ENCODE results near the gene GRIP1.

DNA sequence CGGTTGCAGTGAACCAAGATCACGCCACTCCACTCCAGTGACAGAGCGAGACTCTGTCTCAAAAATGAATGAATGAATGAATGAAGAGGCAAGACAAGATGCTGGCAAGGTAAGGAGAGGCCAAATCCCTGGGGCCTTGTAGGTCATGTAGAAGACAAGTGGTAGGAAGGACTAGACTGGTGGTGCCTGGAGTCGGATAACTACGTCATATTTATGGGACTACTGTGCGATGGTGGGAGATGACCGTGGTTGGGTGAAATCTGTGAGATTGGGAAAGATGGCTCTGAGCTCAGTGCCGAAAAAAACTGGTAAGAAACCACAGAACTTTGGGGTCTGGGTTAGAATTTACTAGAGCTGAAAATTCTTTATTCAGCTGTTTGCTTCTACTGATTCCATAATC is 326.0 kb downstream of the GRIP1 start:
- TF ChIP-seq, protein P1, sequence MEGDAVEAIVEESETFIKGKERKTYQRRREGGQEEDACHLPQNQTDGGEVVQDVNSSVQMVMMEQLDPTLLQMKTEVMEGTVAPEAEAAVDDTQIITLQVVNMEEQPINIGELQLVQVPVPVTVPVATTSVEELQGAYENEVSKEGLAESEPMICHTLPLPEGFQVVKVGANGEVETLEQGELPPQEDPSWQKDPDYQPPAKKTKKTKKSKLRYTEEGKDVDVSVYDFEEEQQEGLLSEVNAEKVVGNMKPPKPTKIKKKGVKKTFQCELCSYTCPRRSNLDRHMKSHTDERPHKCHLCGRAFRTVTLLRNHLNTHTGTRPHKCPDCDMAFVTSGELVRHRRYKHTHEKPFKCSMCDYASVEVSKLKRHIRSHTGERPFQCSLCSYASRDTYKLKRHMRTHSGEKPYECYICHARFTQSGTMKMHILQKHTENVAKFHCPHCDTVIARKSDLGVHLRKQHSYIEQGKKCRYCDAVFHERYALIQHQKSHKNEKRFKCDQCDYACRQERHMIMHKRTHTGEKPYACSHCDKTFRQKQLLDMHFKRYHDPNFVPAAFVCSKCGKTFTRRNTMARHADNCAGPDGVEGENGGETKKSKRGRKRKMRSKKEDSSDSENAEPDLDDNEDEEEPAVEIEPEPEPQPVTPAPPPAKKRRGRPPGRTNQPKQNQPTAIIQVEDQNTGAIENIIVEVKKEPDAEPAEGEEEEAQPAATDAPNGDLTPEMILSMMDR (IDR thresholded peaks at IDR 0.05; ENCODE audit: borderline replicate concordance, extremely low read depth, low read length, poor library complexity, severe bottlenecking), result no peak
- TF ChIP-seq EZH2 (IDR thresholded peaks at IDR 0.05; ENCODE audit: borderline replicate concordance, low read depth, low read length, severe bottlenecking), result no peak

Data from DND-41 (cell line).